ENCODE data around the gene RAB5IF. TPM values are rescaled to one million over a fixed set of nuclear protein-coding genes. Genes with fewer than 3 reads are reported as not detected.

The RAB5IF gene
- total and polyA plus RNA-seq, 2 of the 13 experiments (the other 11 are each of a cell fraction or from before 2014, with no cell fraction given) = 261 to 305 TPM

DNA sequence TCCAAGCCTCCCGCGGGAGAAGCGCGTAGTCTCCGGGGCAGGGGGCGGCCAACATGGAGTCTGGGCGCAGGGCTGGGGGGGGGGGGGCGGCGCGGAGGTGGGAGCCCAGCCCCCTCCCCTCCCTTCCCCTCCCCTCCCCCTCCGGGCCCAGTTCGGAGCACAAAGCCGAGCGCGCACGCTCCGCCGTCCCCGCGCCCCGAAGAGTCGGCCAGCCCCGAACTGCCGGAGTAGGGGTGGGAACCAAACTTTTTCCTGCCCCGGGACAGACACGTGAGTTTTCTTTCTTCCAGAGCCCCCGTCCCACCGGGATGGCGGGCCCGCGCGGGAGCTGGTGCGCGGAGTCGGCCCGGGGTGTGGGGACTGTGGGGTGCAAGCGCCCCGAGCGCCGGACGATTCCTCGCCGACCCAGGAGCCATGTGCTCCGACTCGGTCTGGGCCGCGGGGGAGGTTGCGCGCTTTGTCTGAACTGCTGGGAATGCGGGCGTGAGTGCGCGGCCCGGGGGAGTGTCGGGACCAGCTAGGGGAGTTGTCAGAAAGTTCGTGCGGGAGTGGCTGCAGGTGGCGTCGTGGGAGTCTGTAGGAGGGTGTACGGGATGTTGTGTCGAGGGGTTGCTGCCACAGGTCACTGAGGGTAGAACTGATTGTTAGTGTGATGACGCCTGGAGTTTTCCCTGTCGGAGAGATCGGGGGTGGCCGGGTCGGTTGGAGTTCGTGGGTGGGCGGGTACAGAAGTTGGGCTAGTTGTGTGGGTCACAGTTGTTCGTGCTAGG lies 31.0 kb upstream of the RAB5IF start (continued):
- TF ChIP-seq, protein P1, sequence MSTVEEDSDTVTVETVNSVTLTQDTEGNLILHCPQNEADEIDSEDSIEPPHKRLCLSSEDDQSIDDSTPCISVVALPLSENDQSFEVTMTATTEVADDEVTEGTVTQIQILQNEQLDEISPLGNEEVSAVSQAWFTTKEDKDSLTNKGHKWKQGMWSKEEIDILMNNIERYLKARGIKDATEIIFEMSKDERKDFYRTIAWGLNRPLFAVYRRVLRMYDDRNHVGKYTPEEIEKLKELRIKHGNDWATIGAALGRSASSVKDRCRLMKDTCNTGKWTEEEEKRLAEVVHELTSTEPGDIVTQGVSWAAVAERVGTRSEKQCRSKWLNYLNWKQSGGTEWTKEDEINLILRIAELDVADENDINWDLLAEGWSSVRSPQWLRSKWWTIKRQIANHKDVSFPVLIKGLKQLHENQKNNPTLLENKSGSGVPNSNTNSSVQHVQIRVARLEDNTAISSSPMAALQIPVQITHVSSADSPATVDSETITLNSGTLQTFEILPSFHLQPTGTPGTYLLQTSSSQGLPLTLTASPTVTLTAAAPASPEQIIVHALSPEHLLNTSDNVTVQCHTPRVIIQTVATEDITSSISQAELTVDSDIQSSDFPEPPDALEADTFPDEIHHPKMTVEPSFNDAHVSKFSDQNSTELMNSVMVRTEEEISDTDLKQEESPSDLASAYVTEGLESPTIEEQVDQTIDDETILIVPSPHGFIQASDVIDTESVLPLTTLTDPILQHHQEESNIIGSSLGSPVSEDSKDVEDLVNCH (CRISPR knock-in tag; IDR thresholded peaks at IDR 0.05) = peak; percentile 89
- TF ChIP-seq, protein P2, sequence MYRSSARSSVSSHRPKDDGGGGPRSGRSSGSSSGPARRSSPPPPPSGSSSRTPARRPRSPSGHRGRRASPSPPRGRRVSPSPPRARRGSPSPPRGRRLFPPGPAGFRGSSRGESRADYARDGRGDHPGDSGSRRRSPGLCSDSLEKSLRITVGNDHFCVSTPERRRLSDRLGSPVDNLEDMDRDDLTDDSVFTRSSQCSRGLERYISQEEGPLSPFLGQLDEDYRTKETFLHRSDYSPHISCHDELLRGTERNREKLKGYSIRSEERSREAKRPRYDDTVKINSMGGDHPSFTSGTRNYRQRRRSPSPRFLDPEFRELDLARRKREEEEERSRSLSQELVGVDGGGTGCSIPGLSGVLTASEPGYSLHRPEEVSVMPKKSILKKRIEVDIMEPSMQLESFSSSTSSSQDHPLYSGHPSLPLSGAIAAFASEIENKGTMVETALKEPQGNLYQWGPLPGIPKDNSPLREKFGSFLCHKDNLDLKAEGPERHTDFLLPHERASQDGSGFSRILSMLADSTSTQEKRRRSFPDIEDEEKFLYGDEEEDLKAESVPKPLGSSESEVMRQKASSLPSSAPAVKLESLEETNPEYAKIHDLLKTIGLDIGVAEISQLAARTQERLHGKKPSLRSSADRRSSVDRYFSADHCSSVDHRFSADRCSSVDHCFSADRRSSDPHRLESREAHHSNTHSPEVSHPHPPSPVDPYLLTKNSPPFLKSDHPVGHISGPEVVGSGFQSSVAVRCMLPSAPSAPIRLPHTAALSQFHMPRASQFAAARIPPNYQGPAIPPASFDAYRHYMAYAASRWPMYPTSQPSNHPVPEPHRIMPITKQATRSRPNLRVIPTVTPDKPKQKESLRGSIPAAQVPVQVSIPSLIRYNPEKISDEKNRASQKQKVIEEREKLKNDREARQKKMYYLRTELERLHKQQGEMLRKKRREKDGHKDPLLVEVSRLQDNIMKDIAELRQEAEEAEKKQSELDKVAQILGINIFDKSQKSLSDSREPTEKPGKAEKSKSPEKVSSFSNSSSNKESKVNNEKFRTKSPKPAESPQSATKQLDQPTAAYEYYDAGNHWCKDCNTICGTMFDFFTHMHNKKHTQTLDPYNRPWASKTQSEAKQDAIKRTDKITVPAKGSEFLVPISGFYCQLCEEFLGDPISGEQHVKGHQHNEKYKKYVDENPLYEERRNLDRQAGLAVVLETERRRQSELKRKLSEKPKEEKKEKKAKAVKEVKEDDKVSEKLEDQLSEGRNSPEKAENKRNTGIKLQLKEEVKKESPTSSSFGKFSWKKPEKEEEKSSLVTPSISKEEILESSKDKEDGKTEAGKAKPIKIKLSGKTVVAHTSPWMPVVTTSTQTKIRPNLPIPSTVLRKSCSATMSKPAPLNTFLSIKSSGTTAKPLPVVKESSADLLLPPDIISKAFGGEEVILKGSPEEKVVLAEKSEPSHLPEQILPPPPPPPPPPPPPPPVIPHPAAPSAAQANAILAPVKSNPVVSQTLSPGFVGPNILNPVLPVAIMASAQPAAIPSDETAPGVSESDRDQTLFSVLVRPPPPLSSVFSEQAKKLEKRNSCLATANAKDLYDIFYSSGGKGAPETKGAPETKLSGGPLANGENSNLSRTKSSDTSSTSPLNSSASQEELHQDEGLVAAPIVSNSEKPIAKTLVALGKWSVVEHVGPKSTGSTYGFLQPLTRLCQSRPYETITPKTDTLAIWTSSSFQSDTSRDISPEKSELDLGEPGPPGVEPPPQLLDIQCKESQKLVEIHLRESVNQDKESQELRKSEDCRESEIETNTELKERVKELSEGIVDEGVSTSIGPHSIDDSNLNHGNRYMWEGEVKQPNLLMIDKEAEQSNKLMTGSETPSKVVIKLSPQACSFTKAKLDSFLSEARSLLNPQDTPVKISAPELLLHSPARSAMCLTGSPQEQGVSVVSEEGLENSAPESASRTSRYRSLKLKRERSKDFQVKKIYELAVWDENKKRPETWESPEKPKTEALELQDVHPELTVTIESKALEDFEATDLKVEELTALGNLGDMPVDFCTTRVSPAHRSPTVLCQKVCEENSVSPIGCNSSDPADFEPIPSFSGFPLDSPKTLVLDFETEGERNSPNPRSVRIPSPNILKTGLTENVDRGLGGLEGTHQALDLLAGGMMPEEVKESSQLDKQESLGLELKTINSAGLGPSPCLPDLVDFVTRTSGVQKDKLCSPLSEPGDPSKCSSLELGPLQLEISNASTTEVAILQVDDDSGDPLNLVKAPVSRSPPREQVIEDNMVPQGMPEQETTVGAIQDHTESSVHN (CRISPR knock-in tag; IDR thresholded peaks at IDR 0.05) = no peak
- TF ChIP-seq, protein P3, sequence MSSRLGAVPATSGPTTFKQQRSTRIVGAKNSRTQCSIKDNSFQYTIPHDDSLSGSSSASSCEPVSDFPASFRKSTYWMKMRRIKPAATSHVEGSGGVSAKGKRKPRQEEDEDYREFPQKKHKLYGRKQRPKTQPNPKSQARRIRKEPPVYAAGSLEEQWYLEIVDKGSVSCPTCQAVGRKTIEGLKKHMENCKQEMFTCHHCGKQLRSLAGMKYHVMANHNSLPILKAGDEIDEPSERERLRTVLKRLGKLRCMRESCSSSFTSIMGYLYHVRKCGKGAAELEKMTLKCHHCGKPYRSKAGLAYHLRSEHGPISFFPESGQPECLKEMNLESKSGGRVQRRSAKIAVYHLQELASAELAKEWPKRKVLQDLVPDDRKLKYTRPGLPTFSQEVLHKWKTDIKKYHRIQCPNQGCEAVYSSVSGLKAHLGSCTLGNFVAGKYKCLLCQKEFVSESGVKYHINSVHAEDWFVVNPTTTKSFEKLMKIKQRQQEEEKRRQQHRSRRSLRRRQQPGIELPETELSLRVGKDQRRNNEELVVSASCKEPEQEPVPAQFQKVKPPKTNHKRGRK (CRISPR knock-in tag; IDR thresholded peaks at IDR 0.05) = no peak
- TF ChIP-seq, protein P4, sequence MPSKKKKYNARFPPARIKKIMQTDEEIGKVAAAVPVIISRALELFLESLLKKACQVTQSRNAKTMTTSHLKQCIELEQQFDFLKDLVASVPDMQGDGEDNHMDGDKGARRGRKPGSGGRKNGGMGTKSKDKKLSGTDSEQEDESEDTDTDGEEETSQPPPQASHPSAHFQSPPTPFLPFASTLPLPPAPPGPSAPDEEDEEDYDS (CRISPR knock-in tag; IDR thresholded peaks at IDR 0.05) = peak; percentile 60
- TF ChIP-seq ZNF75D (CRISPR knock-in tag; IDR thresholded peaks at IDR 0.05; ENCODE audit: borderline replicate concordance) (no peak; the same call in 1 of the 2 replicates), NCOA1 (CRISPR knock-in tag; IDR thresholded peaks at IDR 0.05) (peak; percentile 80; the same call in 1 of the 2 replicates)
- TF ChIP-seq, protein P5, sequence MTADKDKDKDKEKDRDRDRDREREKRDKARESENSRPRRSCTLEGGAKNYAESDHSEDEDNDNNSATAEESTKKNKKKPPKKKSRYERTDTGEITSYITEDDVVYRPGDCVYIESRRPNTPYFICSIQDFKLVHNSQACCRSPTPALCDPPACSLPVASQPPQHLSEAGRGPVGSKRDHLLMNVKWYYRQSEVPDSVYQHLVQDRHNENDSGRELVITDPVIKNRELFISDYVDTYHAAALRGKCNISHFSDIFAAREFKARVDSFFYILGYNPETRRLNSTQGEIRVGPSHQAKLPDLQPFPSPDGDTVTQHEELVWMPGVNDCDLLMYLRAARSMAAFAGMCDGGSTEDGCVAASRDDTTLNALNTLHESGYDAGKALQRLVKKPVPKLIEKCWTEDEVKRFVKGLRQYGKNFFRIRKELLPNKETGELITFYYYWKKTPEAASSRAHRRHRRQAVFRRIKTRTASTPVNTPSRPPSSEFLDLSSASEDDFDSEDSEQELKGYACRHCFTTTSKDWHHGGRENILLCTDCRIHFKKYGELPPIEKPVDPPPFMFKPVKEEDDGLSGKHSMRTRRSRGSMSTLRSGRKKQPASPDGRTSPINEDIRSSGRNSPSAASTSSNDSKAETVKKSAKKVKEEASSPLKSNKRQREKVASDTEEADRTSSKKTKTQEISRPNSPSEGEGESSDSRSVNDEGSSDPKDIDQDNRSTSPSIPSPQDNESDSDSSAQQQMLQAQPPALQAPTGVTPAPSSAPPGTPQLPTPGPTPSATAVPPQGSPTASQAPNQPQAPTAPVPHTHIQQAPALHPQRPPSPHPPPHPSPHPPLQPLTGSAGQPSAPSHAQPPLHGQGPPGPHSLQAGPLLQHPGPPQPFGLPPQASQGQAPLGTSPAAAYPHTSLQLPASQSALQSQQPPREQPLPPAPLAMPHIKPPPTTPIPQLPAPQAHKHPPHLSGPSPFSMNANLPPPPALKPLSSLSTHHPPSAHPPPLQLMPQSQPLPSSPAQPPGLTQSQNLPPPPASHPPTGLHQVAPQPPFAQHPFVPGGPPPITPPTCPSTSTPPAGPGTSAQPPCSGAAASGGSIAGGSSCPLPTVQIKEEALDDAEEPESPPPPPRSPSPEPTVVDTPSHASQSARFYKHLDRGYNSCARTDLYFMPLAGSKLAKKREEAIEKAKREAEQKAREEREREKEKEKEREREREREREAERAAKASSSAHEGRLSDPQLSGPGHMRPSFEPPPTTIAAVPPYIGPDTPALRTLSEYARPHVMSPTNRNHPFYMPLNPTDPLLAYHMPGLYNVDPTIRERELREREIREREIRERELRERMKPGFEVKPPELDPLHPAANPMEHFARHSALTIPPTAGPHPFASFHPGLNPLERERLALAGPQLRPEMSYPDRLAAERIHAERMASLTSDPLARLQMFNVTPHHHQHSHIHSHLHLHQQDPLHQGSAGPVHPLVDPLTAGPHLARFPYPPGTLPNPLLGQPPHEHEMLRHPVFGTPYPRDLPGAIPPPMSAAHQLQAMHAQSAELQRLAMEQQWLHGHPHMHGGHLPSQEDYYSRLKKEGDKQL (CRISPR knock-in tag; IDR thresholded peaks at IDR 0.05; ENCODE audit: low read depth) = no peak

Measured in HepG2 (cell line).